ENCODE results near the gene KRTAP6-2.

DNA sequence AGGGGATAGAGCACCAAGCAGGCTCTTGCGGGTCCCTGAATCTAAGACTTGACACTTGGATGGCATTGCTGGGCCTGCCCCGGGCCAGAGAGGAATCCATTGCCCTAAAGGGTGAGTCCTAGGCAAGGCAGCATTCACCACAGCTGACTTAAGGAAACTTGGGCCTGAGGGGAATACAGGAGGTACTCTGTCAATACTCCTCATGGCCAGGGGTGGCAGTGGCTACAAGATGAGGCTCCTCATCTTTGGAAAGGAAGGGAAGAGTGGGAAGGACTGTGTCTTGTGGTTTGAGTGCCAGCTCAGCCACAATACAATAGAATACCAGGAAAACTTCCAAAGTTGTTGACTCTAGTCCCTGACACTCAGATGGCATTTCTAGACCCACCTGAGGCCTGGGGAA lies 7.3 kb upstream of the KRTAP6-2 start:
- TF ChIP-seq, protein P1, sequence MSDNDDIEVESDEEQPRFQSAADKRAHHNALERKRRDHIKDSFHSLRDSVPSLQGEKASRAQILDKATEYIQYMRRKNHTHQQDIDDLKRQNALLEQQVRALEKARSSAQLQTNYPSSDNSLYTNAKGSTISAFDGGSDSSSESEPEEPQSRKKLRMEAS (IDR thresholded peaks at IDR 0.05; ENCODE audit: low read depth), result no peak
- TF ChIP-seq MEF2A (IDR thresholded peaks at IDR 0.05; ENCODE audit: borderline replicate concordance, low read depth), result no peak
- TF ChIP-seq CHD2 (IDR thresholded peaks at IDR 0.05; ENCODE audit: low read length, partially characterized antibody), result no peak
- TF ChIP-seq, protein P2, sequence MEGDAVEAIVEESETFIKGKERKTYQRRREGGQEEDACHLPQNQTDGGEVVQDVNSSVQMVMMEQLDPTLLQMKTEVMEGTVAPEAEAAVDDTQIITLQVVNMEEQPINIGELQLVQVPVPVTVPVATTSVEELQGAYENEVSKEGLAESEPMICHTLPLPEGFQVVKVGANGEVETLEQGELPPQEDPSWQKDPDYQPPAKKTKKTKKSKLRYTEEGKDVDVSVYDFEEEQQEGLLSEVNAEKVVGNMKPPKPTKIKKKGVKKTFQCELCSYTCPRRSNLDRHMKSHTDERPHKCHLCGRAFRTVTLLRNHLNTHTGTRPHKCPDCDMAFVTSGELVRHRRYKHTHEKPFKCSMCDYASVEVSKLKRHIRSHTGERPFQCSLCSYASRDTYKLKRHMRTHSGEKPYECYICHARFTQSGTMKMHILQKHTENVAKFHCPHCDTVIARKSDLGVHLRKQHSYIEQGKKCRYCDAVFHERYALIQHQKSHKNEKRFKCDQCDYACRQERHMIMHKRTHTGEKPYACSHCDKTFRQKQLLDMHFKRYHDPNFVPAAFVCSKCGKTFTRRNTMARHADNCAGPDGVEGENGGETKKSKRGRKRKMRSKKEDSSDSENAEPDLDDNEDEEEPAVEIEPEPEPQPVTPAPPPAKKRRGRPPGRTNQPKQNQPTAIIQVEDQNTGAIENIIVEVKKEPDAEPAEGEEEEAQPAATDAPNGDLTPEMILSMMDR (IDR thresholded peaks at IDR 0.05), result peak; percentile 21; the same call in 1 of the 2 replicates
